Measurements from ENCODE around the gene PAK2.
"Not testable (repeated sequence)": the region's sequence is repeated elsewhere in the genome, so short reads cannot be mapped to it uniquely, and the experiment has no call there.

PAK2 gene

GRCh38 chr3:196736670-196737374 is 2.8 kb upstream of the PAK2 start:
- H3K4me3 ChIP-seq (ENCODE audit: low read length) = no peak overlapping the region
- no peak overlapping the region for H3K27ac ChIP-seq (ENCODE audit: low read length)
- no peak for DNase-seq (ENCODE audit: low read depth, low spot score)
- H3K27me3 ChIP-seq (ENCODE audit: control insufficient read depth, insufficient read depth, low read length) = no peaks in the 10 kb centered on the region
- H3K9me3 ChIP-seq (ENCODE audit: control insufficient read depth, insufficient read depth, low read length) = no peaks in the 10 kb centered on the region
- no peaks in the 10 kb centered on the region for H3K4me1 ChIP-seq (ENCODE audit: control insufficient read depth, insufficient read depth, low read length)
- H3K36me3 ChIP-seq (ENCODE audit: control insufficient read depth, insufficient read depth, low read length) = no peaks in the 10 kb centered on the region
- WGBS (ENCODE audit: insufficient coverage, insufficient read length) = no CpG with 5 or more reads among the region's 4 CpGs

- Histone ChIP-seq H3K4me1 (ENCODE audit: control insufficient read depth, insufficient read depth, low read length) (no peaks in the 10 kb centered on the region), H3K4me3 (ENCODE audit: low read length) (no peak overlapping the region), H3K27me3 (ENCODE audit: control insufficient read depth, insufficient read depth, low read length) (no peaks in the 10 kb centered on the region), H3K9me3 (ENCODE audit: control insufficient read depth, insufficient read depth, low read length) (no peaks in the 10 kb centered on the region), H3K36me3 (ENCODE audit: control insufficient read depth, insufficient read depth, low read length) (no peaks in the 10 kb centered on the region), H3K27ac (ENCODE audit: low read length) (no peak overlapping the region)
- no CpG with 5 or more reads among the region's 6 CpGs for WGBS (ENCODE audit: insufficient coverage, insufficient read length)
- DNase-seq (ENCODE audit: low read depth, low spot score) = no peak
These were observed 2.0 kb upstream of the PAK2 start for GRCh38 chr3:196737655-196738054.

- no peaks in the 10 kb centered on the region for H3K36me3 ChIP-seq (ENCODE audit: control insufficient read depth, insufficient read depth, low read length)
- peak overlapping the region; percentile 78; the same call in 1 of the 2 replicates for H3K4me3 ChIP-seq (ENCODE audit: low read length)
- DNase-seq (ENCODE audit: low read depth, low spot score) = no peak
- no CpG with 5 or more reads among the region's 30 CpGs for WGBS (ENCODE audit: insufficient coverage, insufficient read length)
- H3K27me3 ChIP-seq (ENCODE audit: control insufficient read depth, insufficient read depth, low read length) = no peaks in the 10 kb centered on the region
- H3K4me1 ChIP-seq (ENCODE audit: control insufficient read depth, insufficient read depth, low read length) = no peaks in the 10 kb centered on the region
- no peaks in the 10 kb centered on the region for H3K9me3 ChIP-seq (ENCODE audit: control insufficient read depth, insufficient read depth, low read length)
- no peak overlapping the region for H3K27ac ChIP-seq (ENCODE audit: low read length)
These were observed 1.0 kb downstream of the PAK2 start for GRCh38 chr3:196740481-196741248.

GRCh38 chr3:196741249-196741889 is 1.7 kb downstream of the PAK2 start:
- Histone ChIP-seq H3K4me1 (ENCODE audit: control insufficient read depth, insufficient read depth, low read length) (no peaks in the 10 kb centered on the region), H3K27ac (ENCODE audit: low read length) (no peak overlapping the region), H3K27me3 (ENCODE audit: control insufficient read depth, insufficient read depth, low read length) (no peaks in the 10 kb centered on the region), H3K4me3 (ENCODE audit: low read length) (peak overlapping the region; percentile 78; the same call in 1 of the 2 replicates), H3K36me3 (ENCODE audit: control insufficient read depth, insufficient read depth, low read length) (no peaks in the 10 kb centered on the region), H3K9me3 (ENCODE audit: control insufficient read depth, insufficient read depth, low read length) (no peaks in the 10 kb centered on the region)
- no CpG with 5 or more reads among the region's 5 CpGs for WGBS (ENCODE audit: insufficient coverage, insufficient read length)
- DNase-seq (ENCODE audit: low read depth, low spot score) = no peak

GRCh38 chr3:196743569-196743968 is 3.9 kb downstream of the PAK2 start:
- no CpG with 5 or more reads among the region's 10 CpGs for WGBS (ENCODE audit: insufficient coverage, insufficient read length)
- not testable (repeated sequence) for H3K36me3 ChIP-seq (ENCODE audit: control insufficient read depth, insufficient read depth, low read length); H3K27ac ChIP-seq (ENCODE audit: low read length); H3K4me3 ChIP-seq (ENCODE audit: low read length); H3K27me3 ChIP-seq (ENCODE audit: control insufficient read depth, insufficient read depth, low read length); H3K9me3 ChIP-seq (ENCODE audit: control insufficient read depth, insufficient read depth, low read length); H3K4me1 ChIP-seq (ENCODE audit: control insufficient read depth, insufficient read depth, low read length); DNase-seq (ENCODE audit: low read depth, low spot score)

DNA sequence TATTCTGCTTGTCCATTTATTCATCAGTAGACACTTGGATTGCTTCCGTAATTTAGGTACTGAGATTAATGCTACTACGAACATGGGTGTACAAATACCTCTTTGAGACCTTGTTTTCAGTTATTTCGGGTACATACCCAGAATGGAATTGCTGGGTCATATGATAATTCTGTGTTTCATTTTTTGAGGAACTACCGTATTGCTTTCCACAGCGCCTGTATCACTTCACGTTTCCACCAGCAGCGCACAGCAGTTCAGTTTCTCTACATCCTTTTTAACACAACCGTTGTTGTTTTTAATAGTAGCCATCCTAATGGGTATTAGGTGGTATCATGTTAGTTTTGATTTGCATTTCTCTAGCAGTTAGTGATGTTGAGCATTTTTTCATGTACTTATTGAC is 9.5 kb downstream of the PAK2 start:
- WGBS (ENCODE audit: insufficient coverage, insufficient read length) = no CpG with 5 or more reads among the region's 8 CpGs
- no peak for DNase-seq (ENCODE audit: low read depth, low spot score)
- Histone ChIP-seq H3K4me3 (ENCODE audit: low read length) (no peak overlapping the region), H3K27me3 (ENCODE audit: control insufficient read depth, insufficient read depth, low read length) (no peaks in the 10 kb centered on the region), H3K4me1 (ENCODE audit: control insufficient read depth, insufficient read depth, low read length) (no peaks in the 10 kb centered on the region), H3K27ac (ENCODE audit: low read length) (no peak overlapping the region), H3K9me3 (ENCODE audit: control insufficient read depth, insufficient read depth, low read length) (no peaks in the 10 kb centered on the region), H3K36me3 (ENCODE audit: control insufficient read depth, insufficient read depth, low read length) (no peaks in the 10 kb centered on the region)

- H3K36me3 ChIP-seq (ENCODE audit: control insufficient read depth, insufficient read depth, low read length) = no peaks in the 10 kb centered on the region
- no peak for DNase-seq (ENCODE audit: low read depth, low spot score)
- H3K27me3 ChIP-seq (ENCODE audit: control insufficient read depth, insufficient read depth, low read length) = no peaks in the 10 kb centered on the region
- no peaks in the 10 kb centered on the region for H3K4me1 ChIP-seq (ENCODE audit: control insufficient read depth, insufficient read depth, low read length)
- no peak overlapping the region for H3K4me3 ChIP-seq (ENCODE audit: low read length)
- no peaks in the 10 kb centered on the region; the same call in 1 of the 2 replicates for H3K9me3 ChIP-seq (ENCODE audit: control insufficient read depth, insufficient read depth, low read length)
- no CpG with 5 or more reads among the region's 8 CpGs for WGBS (ENCODE audit: insufficient coverage, insufficient read length)
- H3K27ac ChIP-seq (ENCODE audit: low read length) = no peak overlapping the region
These were observed 13.5 kb downstream of the PAK2 start for GRCh38 chr3:196753201-196753600.

DNA sequence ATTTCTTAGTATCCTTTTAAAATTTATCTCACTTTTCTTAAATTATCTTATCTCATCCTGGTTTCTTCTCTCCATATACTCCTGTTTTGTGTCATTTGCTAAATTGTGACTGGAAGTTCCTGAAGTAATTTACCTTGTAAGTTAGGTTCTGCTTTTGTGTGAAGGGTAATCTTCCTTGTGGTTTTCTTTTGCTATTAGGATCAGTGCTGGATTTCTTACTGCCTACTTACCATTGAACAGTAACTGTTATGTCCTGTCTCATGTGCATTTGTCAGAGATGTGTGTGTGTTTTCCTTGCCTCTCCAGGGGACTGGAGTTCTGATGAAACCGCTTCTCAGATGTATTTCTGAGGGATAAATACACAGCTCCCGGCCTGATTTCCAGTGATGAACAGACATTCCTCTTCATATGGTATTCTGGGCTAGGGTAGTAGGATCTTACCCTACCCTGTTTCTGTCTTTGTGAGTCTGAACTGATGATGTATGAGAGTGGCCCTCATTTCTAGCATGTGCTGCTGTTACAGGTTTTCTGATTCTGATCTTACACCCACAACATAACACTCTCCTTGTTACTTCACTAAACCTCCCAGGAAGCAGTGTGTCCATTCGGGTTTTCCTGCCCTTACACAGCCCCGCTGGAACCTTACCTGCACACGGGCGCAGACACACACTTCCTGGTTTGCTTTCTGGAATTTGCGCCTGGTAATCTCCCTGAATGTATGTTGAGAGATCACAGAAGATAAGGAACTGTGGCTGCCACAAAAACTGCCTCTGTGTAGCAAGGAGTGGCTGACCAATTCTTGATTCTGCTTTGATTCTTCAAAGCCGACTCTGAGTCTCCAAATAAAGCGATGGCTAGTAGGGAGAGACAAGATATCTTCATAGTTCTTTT is 14.7 kb downstream of the PAK2 start:
- H3K27me3 ChIP-seq (ENCODE audit: control insufficient read depth, insufficient read depth, low read length) = no peaks in the 10 kb centered on the region
- no peak overlapping the region for H3K27ac ChIP-seq (ENCODE audit: low read length)
- DNase-seq (ENCODE audit: low read depth, low spot score) = no peak
- H3K4me1 ChIP-seq (ENCODE audit: control insufficient read depth, insufficient read depth, low read length) = no peaks in the 10 kb centered on the region
- H3K4me3 ChIP-seq (ENCODE audit: low read length) = no peak overlapping the region
- WGBS (ENCODE audit: insufficient coverage, insufficient read length) = no CpG with 5 or more reads among the region's 9 CpGs
- no peaks in the 10 kb centered on the region for H3K36me3 ChIP-seq (ENCODE audit: control insufficient read depth, insufficient read depth, low read length)
- no peaks in the 10 kb centered on the region; the same call in 1 of the 2 replicates for H3K9me3 ChIP-seq (ENCODE audit: control insufficient read depth, insufficient read depth, low read length)

- H3K9me3 ChIP-seq (ENCODE audit: control insufficient read depth, insufficient read depth, low read length) = no peaks in the 10 kb centered on the region; the same call in 1 of the 2 replicates
- DNase-seq (ENCODE audit: low read depth, low spot score) = no peak
- whole genome bisulfite sequencing (ENCODE audit: insufficient coverage, insufficient read length) = no CpG with 5 or more reads among the region's 4 CpGs
These were observed 17.1 kb downstream of the PAK2 start for GRCh38 chr3:196756732-196757131.

More at GRCh38 chr3:196756732-196757131, 17.1 kb downstream of the PAK2 start:
- no peak overlapping the region for H3K27ac ChIP-seq (ENCODE audit: low read length)
- no peaks in the 10 kb centered on the region for H3K27me3 ChIP-seq (ENCODE audit: control insufficient read depth, insufficient read depth, low read length)
- no peaks in the 10 kb centered on the region for H3K36me3 ChIP-seq (ENCODE audit: control insufficient read depth, insufficient read depth, low read length)
- H3K4me1 ChIP-seq (ENCODE audit: control insufficient read depth, insufficient read depth, low read length) = no peaks in the 10 kb centered on the region
- no peak overlapping the region for H3K4me3 ChIP-seq (ENCODE audit: low read length)
